ENCODE measurements around the gene POLR2H. TPM values are rescaled to one million over a fixed set of nuclear protein-coding genes. Genes with fewer than 3 reads are reported as not detected.

The POLR2H gene
- 10 to 100 TPM; 57.2 to 61.2 (median 59.5) TPM for polyA plus RNA-seq

- peaks cover 8 to 14% (median 13%) of the 10 kb centered on the region in 3 donors for H3K27me3 Mint-ChIP-seq (ENCODE audit: low read depth in 3 of 3)
- peak; percentile 45 to 48 (median 47) for DNase-seq
- peak within 1 kb of the TSS; percentile 90 to 99 (median 96) for H3K4me3 Mint-ChIP-seq
Observed at GRCh38 chr3:184361532-184361931, at the start of gene POLR2H, which contains the start of gene CLCN2. POLR2H (plus strand) TSS chr3:184361710; CDS start chr3:184363493, 1,783 bp downstream. CLCN2 (minus strand) TSS chr3:184361605; CDS start chr3:184361479, 126 bp downstream.

GRCh38 chr3:184314363-184314699 is 47.2 kb upstream of the POLR2H start, which contains the start of gene EIF4G1:
EIF4G1 (plus strand) TSS chr3:184314606; CDS start chr3:184315797, 1,191 bp downstream.
- Mint-ChIP-seq H3K27me3 (ENCODE audit: low read depth in 3 of 3) (peaks cover 2 to 19% (median 4%) of the 10 kb centered on the region in 3 donors), H3K9me3 (no peaks in the 10 kb centered on the region), H3K4me1 (peaks cover 32 to 38% of the 10 kb centered on the region in 2 donors), H3K36me3 (peaks cover 0 to 8% (median 7%) of the 10 kb centered on the region in 3 donors), H3K4me3 (peak within 1 kb of the TSS; percentile 85 to 91 (median 90)), H3K27ac (peak within 1 kb of the TSS; percentile 76 to 95 (median 90))
- DNase-seq: peak; percentile 94 to 95 (median 95)

More at GRCh38 chr3:184361532-184361931, at the start of gene POLR2H, which contains the start of gene CLCN2:
- Mint-ChIP-seq H3K9me3 (no peaks in the 10 kb centered on the region), H3K36me3 (peaks cover 0 to 9% (median 8%) of the 10 kb centered on the region in 3 donors), H3K4me1 (peaks cover 25 to 30% of the 10 kb centered on the region in 2 donors), H3K27ac (peak within 1 kb of the TSS; percentile 92 to 96 (median 94))

- Mint-ChIP-seq H3K4me1 (peaks cover 35 to 43% of the 10 kb centered on the region in 2 donors), H3K9me3 (no peaks in the 10 kb centered on the region), H3K36me3 (peaks cover 0 to 8% (median 7%) of the 10 kb centered on the region in 3 donors), H3K4me3 (peak overlapping the region; percentile 85 to 91 (median 90)), H3K27ac (peak overlapping the region; percentile 76 to 95 (median 90)), H3K27me3 (ENCODE audit: low read depth in 3 of 3) (peaks cover 2 to 19% (median 4%) of the 10 kb centered on the region in 3 donors)
- DNase-seq: peak; percentile 80 to 83 (median 82)
Observed at GRCh38 chr3:184314700-184315542, 46.6 kb upstream of the POLR2H start.

- H3K9me3 Mint-ChIP-seq: no peaks in the 10 kb centered on the region
- no peak for DNase-seq
- H3K27me3 Mint-ChIP-seq (ENCODE audit: low read depth in 3 of 3): peaks cover 2 to 19% (median 4%) of the 10 kb centered on the region in 3 donors
- H3K27ac Mint-ChIP-seq: peak overlapping the region; percentile 70 to 95 (median 84)
- H3K4me3 Mint-ChIP-seq: peak overlapping the region; percentile 67 to 87 (median 84)
- H3K4me1 Mint-ChIP-seq: peaks cover 35 to 43% of the 10 kb centered on the region in 2 donors
- H3K36me3 Mint-ChIP-seq: peaks cover 0 to 10% (median 7%) of the 10 kb centered on the region in 3 donors
Observed at GRCh38 chr3:184315543-184315867, 46.0 kb upstream of the POLR2H start.

- Mint-ChIP-seq H3K4me3 (peak overlapping the region; percentile 63 to 85 (median 75)), H3K9me3 (no peaks in the 10 kb centered on the region), H3K27me3 (ENCODE audit: low read depth in 3 of 3) (peaks cover 2 to 21% (median 4%) of the 10 kb centered on the region in 3 donors), H3K36me3 (peaks cover 3 to 16% (median 7%) of the 10 kb centered on the region in 3 donors), H3K4me1 (peaks cover 35 to 43% of the 10 kb centered on the region in 2 donors), H3K27ac (peak overlapping the region; percentile 70 to 96 (median 84))
- no peak for DNase-seq
Observed at GRCh38 chr3:184315871-184316661, 45.4 kb upstream of the POLR2H start.

GRCh38 chr3:184316792-184317191 is 44.7 kb upstream of the POLR2H start:
- H3K4me1 Mint-ChIP-seq: peaks cover 37 to 43% of the 10 kb centered on the region in 2 donors
- peaks cover 7 to 23% (median 8%) of the 10 kb centered on the region in 3 donors for H3K36me3 Mint-ChIP-seq
- DNase-seq: no peak
- peak overlapping the region; percentile 63 to 85 (median 75) for H3K4me3 Mint-ChIP-seq
- peaks cover 2 to 19% (median 4%) of the 10 kb centered on the region in 3 donors for H3K27me3 Mint-ChIP-seq (ENCODE audit: low read depth in 3 of 3)
- no peaks in the 10 kb centered on the region for H3K9me3 Mint-ChIP-seq
- H3K27ac Mint-ChIP-seq: peak overlapping the region; percentile 70 to 96 (median 84)

GRCh38 chr3:184317201-184317600 is 44.3 kb upstream of the POLR2H start:
- Mint-ChIP-seq H3K4me1 (peaks cover 37 to 43% of the 10 kb centered on the region in 2 donors), H3K27ac (peak overlapping the region in 5 of 6 donors; percentile 31 to 96 (median 83)), H3K27me3 (ENCODE audit: low read depth in 3 of 3) (peaks cover 2 to 19% (median 4%) of the 10 kb centered on the region in 3 donors), H3K4me3 (peak overlapping the region; percentile 14 to 46 (median 24)), H3K9me3 (no peaks in the 10 kb centered on the region), H3K36me3 (peaks cover 9 to 26% (median 10%) of the 10 kb centered on the region in 3 donors)
- DNase-seq: no peak

- Mint-ChIP-seq H3K4me1 (peaks cover 37% of the 10 kb centered on the region in 2 donors), H3K27ac (no peak overlapping the region), H3K27me3 (ENCODE audit: low read depth in 3 of 3) (peaks cover 4 to 12% (median 5%) of the 10 kb centered on the region in 3 donors), H3K36me3 (peaks cover 25 to 50% (median 25%) of the 10 kb centered on the region in 3 donors), H3K4me3 (no peak overlapping the region), H3K9me3 (no peaks in the 10 kb centered on the region)
- no peak for DNase-seq
Observed at GRCh38 chr3:184320104-184320445, 41.4 kb upstream of the POLR2H start.

- Mint-ChIP-seq H3K36me3 (peaks cover 30 to 65% (median 33%) of the 10 kb centered on the region in 3 donors), H3K4me1 (peaks cover 26 to 28% of the 10 kb centered on the region in 2 donors), H3K27me3 (ENCODE audit: low read depth in 3 of 3) (peaks cover 2 to 8% (median 3%) of the 10 kb centered on the region in 3 donors), H3K27ac (no peak overlapping the region), H3K4me3 (no peak overlapping the region), H3K9me3 (no peaks in the 10 kb centered on the region)
- DNase-seq: no peak
Observed at GRCh38 chr3:184321666-184322065, 39.8 kb upstream of the POLR2H start.

GRCh38 chr3:184322731-184323487 is 38.6 kb upstream of the POLR2H start:
- DNase-seq: no peak
- peaks cover 36 to 71% (median 36%) of the 10 kb centered on the region in 3 donors for H3K36me3 Mint-ChIP-seq
- H3K27me3 Mint-ChIP-seq (ENCODE audit: low read depth in 3 of 3): peaks cover 4 to 8% (median 7%) of the 10 kb centered on the region in 3 donors
- no peak overlapping the region for H3K4me3 Mint-ChIP-seq
- H3K4me1 Mint-ChIP-seq: peaks cover 14 to 16% of the 10 kb centered on the region in 2 donors
- peak overlapping the region in 3 of 6 donors; percentile 61 to 77 (median 64) for H3K27ac Mint-ChIP-seq
- H3K9me3 Mint-ChIP-seq: no peaks in the 10 kb centered on the region

GRCh38 chr3:184323696-184324095 is 37.8 kb upstream of the POLR2H start:
- H3K27me3 Mint-ChIP-seq (ENCODE audit: low read depth in 3 of 3): peaks cover 4 to 8% (median 7%) of the 10 kb centered on the region in 3 donors
- no peak for DNase-seq
- H3K36me3 Mint-ChIP-seq: peaks cover 38 to 74% (median 39%) of the 10 kb centered on the region in 3 donors
- H3K9me3 Mint-ChIP-seq: no peaks in the 10 kb centered on the region
- H3K27ac Mint-ChIP-seq: no peak overlapping the region
- no peak overlapping the region for H3K4me3 Mint-ChIP-seq
- H3K4me1 Mint-ChIP-seq: peaks cover 11 to 12% of the 10 kb centered on the region in 2 donors

GRCh38 chr3:184325269-184325668 is 36.2 kb upstream of the POLR2H start:
- H3K27ac Mint-ChIP-seq: peak overlapping the region in 3 of 6 donors; percentile 9 to 62 (median 22)
- no peaks in the 10 kb centered on the region for H3K9me3 Mint-ChIP-seq
- H3K4me3 Mint-ChIP-seq: no peak overlapping the region
- peaks cover 2 to 8% (median 4%) of the 10 kb centered on the region in 3 donors for H3K27me3 Mint-ChIP-seq (ENCODE audit: low read depth in 3 of 3)
- peaks cover 0 to 4% of the 10 kb centered on the region in 2 donors for H3K4me1 Mint-ChIP-seq
- H3K36me3 Mint-ChIP-seq: peaks cover 43 to 85% (median 47%) of the 10 kb centered on the region in 3 donors
- DNase-seq: no peak
